ENCODE data around the gene ALKBH2. TPM values are rescaled to one million over a fixed set of nuclear protein-coding genes. Genes with fewer than 3 reads are reported as not detected.

Gene ALKBH2
- total and polyA plus RNA-seq, 2 experiments from 2014 or later = 16.4 to 35.9 TPM

- ATAC-seq (no peak), DNase-seq (ENCODE audit: low spot score) (no peak)
- no peak overlapping the region for H3K4me2 ChIP-seq
- no peaks in the 10 kb centered on the region for H3K9me2 ChIP-seq (ENCODE audit: insufficient read depth)
- no peaks in the 10 kb centered on the region for H3K27me3 ChIP-seq (ENCODE audit: insufficient read depth)
- peak overlapping the region; percentile 90 for H3K27ac ChIP-seq (ENCODE audit: low read depth)
- peaks cover 17% of the 10 kb centered on the region for H4K20me1 ChIP-seq (replicated peaks; ENCODE audit: insufficient read depth)
- peaks cover 5% of the 10 kb centered on the region for H3K27me3 Mint-ChIP-seq (ENCODE audit: insufficient read depth, low read depth, poor library complexity)
- H2AFZ ChIP-seq = no peak overlapping the region
- no peak for TF ChIP-seq REST (IDR thresholded peaks at IDR 0.05; ENCODE audit: unreplicated experiment)
- no peak for TF ChIP-seq STAT1 (IDR thresholded peaks at IDR 0.05; ENCODE audit: unreplicated experiment)
- TF ChIP-seq ETS1 (IDR thresholded peaks at IDR 0.05) = no peak
- no peak for TF ChIP-seq EZH2 (IDR thresholded peaks at IDR 0.05; ENCODE audit: low read depth, unreplicated experiment)
- no peaks in the 10 kb centered on the region for H3K9me3 Mint-ChIP-seq
- peaks cover 26% of the 10 kb centered on the region for H3F3A ChIP-seq (replicated peaks; ENCODE audit: low read depth)
- H3K27ac Mint-ChIP-seq = no peak overlapping the region
- no peak overlapping the region for H3K4me3 Mint-ChIP-seq
- peaks cover 15% of the 10 kb centered on the region; the same call in 2 of the 3 replicates for H3K4me1 Mint-ChIP-seq
- H3K36me3 ChIP-seq (ENCODE audit: insufficient read depth) = peaks cover 31% of the 10 kb centered on the region
- H3K4me1 ChIP-seq (ENCODE audit: insufficient read depth) = peaks cover 9% of the 10 kb centered on the region; the same call in 1 of the 2 replicates
- H3K4me3 ChIP-seq = no peak overlapping the region
- no peaks in the 10 kb centered on the region for H3K79me2 ChIP-seq (replicated peaks; ENCODE audit: insufficient read depth)
- peaks cover 57% of the 10 kb centered on the region for H3K36me3 Mint-ChIP-seq (ENCODE audit: low read depth)
These were observed 16.6 kb upstream of the ALKBH2 start for GRCh38 chr12:109109746-109110350.

GRCh38 chr12:109105176-109105575 lies 11.9 kb upstream of the ALKBH2 start:
- H3K36me3 ChIP-seq (ENCODE audit: insufficient read depth) = peaks cover 70% of the 10 kb centered on the region
- peaks cover 5% of the 10 kb centered on the region for H3K27me3 Mint-ChIP-seq (ENCODE audit: insufficient read depth, low read depth, poor library complexity)
- H3K4me1 ChIP-seq (ENCODE audit: insufficient read depth) = no peaks in the 10 kb centered on the region
- H2AFZ ChIP-seq = no peak overlapping the region
- DNase-seq (ENCODE audit: low spot score) = no peak
- H3K36me3 Mint-ChIP-seq (ENCODE audit: low read depth) = peaks cover 95% of the 10 kb centered on the region
- H3F3A ChIP-seq (replicated peaks; ENCODE audit: low read depth) = peaks cover 17% of the 10 kb centered on the region
- H3K4me1 Mint-ChIP-seq = peaks cover 2% of the 10 kb centered on the region; the same call in 2 of the 3 replicates
- H3K9me2 ChIP-seq (ENCODE audit: insufficient read depth) = no peaks in the 10 kb centered on the region
- ATAC-seq = no peak
- H3K27ac ChIP-seq (ENCODE audit: low read depth) = no peak overlapping the region
- no peaks in the 10 kb centered on the region for H3K27me3 ChIP-seq (ENCODE audit: insufficient read depth)
- H3K4me3 Mint-ChIP-seq = no peak overlapping the region
- no peak overlapping the region for H3K27ac Mint-ChIP-seq
- no peak overlapping the region for H3K4me3 ChIP-seq
- no peaks in the 10 kb centered on the region for H3K9me3 Mint-ChIP-seq
- H4K20me1 ChIP-seq (replicated peaks; ENCODE audit: insufficient read depth) = peaks cover 39% of the 10 kb centered on the region
- no peak overlapping the region for H3K4me2 ChIP-seq
- H3K79me2 ChIP-seq (replicated peaks; ENCODE audit: insufficient read depth) = peaks cover 11% of the 10 kb centered on the region
- TF ChIP-seq ZNF331 (CRISPR knock-in tag; IDR thresholded peaks at IDR 0.05; ENCODE audit: low read depth) (no peak), STAT1 (IDR thresholded peaks at IDR 0.05; ENCODE audit: unreplicated experiment) (no peak), EZH2phosphoT487 (IDR thresholded peaks at IDR 0.05; ENCODE audit: unreplicated experiment) (no peak), CTCF (conservative IDR thresholded peaks at IDR 0.05; ENCODE audit: low read depth in 2 of 2) (no peak), EZH2 (IDR thresholded peaks at IDR 0.05; ENCODE audit: low read depth, unreplicated experiment) (no peak), REST (IDR thresholded peaks at IDR 0.05; ENCODE audit: unreplicated experiment) (no peak)
